ENCODE data around the gene MAP3K6. TPM values are rescaled to one million over a fixed set of nuclear protein-coding genes. Genes with fewer than 3 reads are reported as not detected.

MAP3K6 gene
- total RNA-seq, 2 donors from 2014 or later, result 31.3 to 42.1 TPM

- Histone ChIP-seq H3K4me3 (no peak overlapping the region), H3K9me3 (no peaks in the 10 kb centered on the region), H3K4me1 (peaks cover 0 to 68% of the 10 kb centered on the region in 2 donors), H3K27me3 (no peaks in the 10 kb centered on the region), H3K27ac (peak overlapping the region in 1 of 2 donors; percentile 9), H3K36me3 (no peaks in the 10 kb centered on the region)
- TF ChIP-seq CTCF (IDR thresholded peaks at IDR 0.05), result no peak
- no peak for DNase-seq (ENCODE audit: low spot score)
Observed at GRCh38 chr1:27399251-27400025, 32.7 kb upstream of the MAP3K6 start.

- Histone ChIP-seq H3K4me1 (peaks cover 0 to 59% of the 10 kb centered on the region in 2 donors), H3K9me3 (no peaks in the 10 kb centered on the region), H3K27ac (no peak overlapping the region), H3K4me3 (no peak overlapping the region), H3K36me3 (no peaks in the 10 kb centered on the region), H3K27me3 (no peaks in the 10 kb centered on the region)
- DNase-seq (ENCODE audit: low spot score), result no peak
- TF ChIP-seq CTCF (IDR thresholded peaks at IDR 0.05), result no peak
Observed at GRCh38 chr1:27398405-27399149, 31.8 kb upstream of the MAP3K6 start.

GRCh38 chr1:27397749-27398148 lies 31.0 kb upstream of the MAP3K6 start:
- Histone ChIP-seq H3K4me1 (peaks cover 0 to 55% of the 10 kb centered on the region in 2 donors), H3K27me3 (no peaks in the 10 kb centered on the region), H3K36me3 (no peaks in the 10 kb centered on the region), H3K4me3 (no peak overlapping the region), H3K9me3 (no peaks in the 10 kb centered on the region), H3K27ac (peak overlapping the region in 1 of 2 donors; percentile 40)
- no peak for DNase-seq (ENCODE audit: low spot score)
- no peak for TF ChIP-seq CTCF (IDR thresholded peaks at IDR 0.05)

- H3K27ac ChIP-seq, result peak overlapping the region in 1 of 2 donors; percentile 40
- H3K27me3 ChIP-seq, result no peaks in the 10 kb centered on the region
- no peak overlapping the region for H3K4me3 ChIP-seq
- H3K9me3 ChIP-seq, result no peaks in the 10 kb centered on the region
- no peak for DNase-seq (ENCODE audit: low spot score)
- peaks cover 0 to 53% of the 10 kb centered on the region in 2 donors for H3K4me1 ChIP-seq
- TF ChIP-seq CTCF (IDR thresholded peaks at IDR 0.05), result no peak
- H3K36me3 ChIP-seq, result no peaks in the 10 kb centered on the region
Observed at GRCh38 chr1:27397110-27397509, 30.3 kb upstream of the MAP3K6 start.

GRCh38 chr1:27395441-27396195 lies 28.9 kb upstream of the MAP3K6 start:
- H3K4me3 ChIP-seq, result no peak overlapping the region
- no peaks in the 10 kb centered on the region for H3K27me3 ChIP-seq
- TF ChIP-seq CTCF (IDR thresholded peaks at IDR 0.05), result peak; percentile 90 to 98
- H3K9me3 ChIP-seq, result no peaks in the 10 kb centered on the region
- peak; percentile 86 for DNase-seq (ENCODE audit: low spot score)
- H3K27ac ChIP-seq, result peak overlapping the region in 1 of 2 donors; percentile 34
- no peaks in the 10 kb centered on the region for H3K36me3 ChIP-seq
- H3K4me1 ChIP-seq, result peaks cover 0 to 56% of the 10 kb centered on the region in 2 donors
